Measurements from ENCODE around the gene SERPINA9.

DNA sequence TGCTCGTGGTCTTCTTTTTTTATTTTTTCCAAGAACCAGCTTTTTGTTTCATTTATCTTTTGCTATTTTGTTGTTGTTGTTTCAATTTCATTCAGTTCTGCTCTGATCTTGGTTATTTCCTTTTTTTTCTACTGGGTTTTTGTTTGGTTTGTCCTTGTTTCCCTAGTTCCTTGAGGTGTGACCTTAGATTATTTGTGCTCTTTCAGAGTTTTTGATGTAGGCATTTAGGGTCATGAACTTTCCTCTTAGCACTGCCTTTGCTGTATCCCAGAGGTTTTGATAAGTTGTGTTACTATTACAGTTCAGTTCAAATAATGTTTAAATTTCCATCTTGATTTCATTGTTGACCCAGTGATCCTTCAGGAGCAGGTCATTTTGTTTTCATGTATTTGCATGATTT lies 20.1 kb downstream of the SERPINA9 start:
- TF ChIP-seq EP300 (IDR thresholded peaks at IDR 0.05) (no peak), POLR2AphosphoS5 (IDR thresholded peaks at IDR 0.05) (no peak), POLR2A (IDR thresholded peaks at IDR 0.05; ENCODE audit: low read depth) (no peak)
- TF ChIP-seq, protein P1, sequence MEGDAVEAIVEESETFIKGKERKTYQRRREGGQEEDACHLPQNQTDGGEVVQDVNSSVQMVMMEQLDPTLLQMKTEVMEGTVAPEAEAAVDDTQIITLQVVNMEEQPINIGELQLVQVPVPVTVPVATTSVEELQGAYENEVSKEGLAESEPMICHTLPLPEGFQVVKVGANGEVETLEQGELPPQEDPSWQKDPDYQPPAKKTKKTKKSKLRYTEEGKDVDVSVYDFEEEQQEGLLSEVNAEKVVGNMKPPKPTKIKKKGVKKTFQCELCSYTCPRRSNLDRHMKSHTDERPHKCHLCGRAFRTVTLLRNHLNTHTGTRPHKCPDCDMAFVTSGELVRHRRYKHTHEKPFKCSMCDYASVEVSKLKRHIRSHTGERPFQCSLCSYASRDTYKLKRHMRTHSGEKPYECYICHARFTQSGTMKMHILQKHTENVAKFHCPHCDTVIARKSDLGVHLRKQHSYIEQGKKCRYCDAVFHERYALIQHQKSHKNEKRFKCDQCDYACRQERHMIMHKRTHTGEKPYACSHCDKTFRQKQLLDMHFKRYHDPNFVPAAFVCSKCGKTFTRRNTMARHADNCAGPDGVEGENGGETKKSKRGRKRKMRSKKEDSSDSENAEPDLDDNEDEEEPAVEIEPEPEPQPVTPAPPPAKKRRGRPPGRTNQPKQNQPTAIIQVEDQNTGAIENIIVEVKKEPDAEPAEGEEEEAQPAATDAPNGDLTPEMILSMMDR (IDR thresholded peaks at IDR 0.05) = no peak

Measured in esophagus muscularis mucosa (tissue), 4 donors.